GM21576 (cell line): ENCODE results near the gene RND2.
A peak's percentile ranks its signal among the peaks of the same experiment; 100 is the strongest.
"Not testable (repeated sequence)": the region's sequence is repeated elsewhere in the genome, so short reads cannot be mapped to it uniquely, and the experiment has no call there.

ENCODE experiments used
- ATAC-seq: cut with Tn5 transposase; IDR thresholded peaks from one replicate; pipeline ENCODE4 v1.9.1; 2021; ENCODE audit warnings: mild to moderate bottlenecking, moderate library complexity; ENCODE audit not compliant: unreplicated experiment

The RND2 gene

GRCh38 chr17:43024407-43025289 is at the start of gene RND2:
RND2 (plus strand) TSS chr17:43025231; CDS start chr17:43025348, 117 bp downstream.
- peak; percentile 46 for ATAC-seq

GRCh38 chr17:42975265-42975664 is 49.8 kb upstream of the RND2 start:
- no peak for ATAC-seq

GRCh38 chr17:42975701-42976100 is 49.3 kb upstream of the RND2 start:
- ATAC-seq = not testable (repeated sequence)

- ATAC-seq = no peak
Observed at GRCh38 chr17:42979511-42980273, 45.3 kb upstream of the RND2 start, which contains the start of gene PTGES3L. PTGES3L (minus strand) TSS chr17:42980080; CDS start chr17:42980053, 27 bp downstream.

GRCh38 chr17:42980274-42980765 is 44.7 kb upstream of the RND2 start, which contains the start of gene RUNDC1:
RUNDC1 (plus strand) TSS chr17:42980565; CDS start chr17:42980577, 12 bp downstream.
- peak; percentile 64 for ATAC-seq

GRCh38 chr17:42980766-42981397 is 44.1 kb upstream of the RND2 start:
- ATAC-seq = peak; percentile 39

GRCh38 chr17:42982266-42982665 is 42.8 kb upstream of the RND2 start:
- no peak for ATAC-seq

- peak; percentile 52 for ATAC-seq
Observed at GRCh38 chr17:42985225-42985624, 39.8 kb upstream of the RND2 start.

- no peak for ATAC-seq
Observed at GRCh38 chr17:42989141-42989540, 35.9 kb upstream of the RND2 start.

- ATAC-seq = no peak
Observed at GRCh38 chr17:42989726-42990652, 35.0 kb upstream of the RND2 start.

- ATAC-seq = no peak
Observed at GRCh38 chr17:42991471-42991870, 33.6 kb upstream of the RND2 start.

- no peak for ATAC-seq
Observed at GRCh38 chr17:42992872-42993271, 32.2 kb upstream of the RND2 start.

- ATAC-seq = not testable (repeated sequence)
Observed at GRCh38 chr17:42993913-42994312, 31.1 kb upstream of the RND2 start.

- ATAC-seq = no peak
Observed at GRCh38 chr17:42997390-42997983, 27.5 kb upstream of the RND2 start.

- ATAC-seq = peak; percentile 89
Observed at GRCh38 chr17:42997984-42998938, 26.8 kb upstream of the RND2 start, which contains the start of gene RPL27. RPL27 (plus strand) TSS chr17:42998419; CDS start chr17:42998751, 332 bp downstream.

- ATAC-seq = no peak
Observed at GRCh38 chr17:42999003-42999525, 26.0 kb upstream of the RND2 start.

- not testable (repeated sequence) for ATAC-seq
Observed at GRCh38 chr17:43000894-43001293, 24.1 kb upstream of the RND2 start.
